Natural killer cell (primary cell): ENCODE measurements around the gene HCST. TPM values are rescaled to one million over a fixed set of nuclear protein-coding genes. Genes with fewer than 3 reads are reported as not detected.

Source experiments
- ATAC-seq, 3 donors: fragments of 150-1000 bp in 2 of 3; fragments of 200-7000 bp in 1 of 3; cut with Tn5 transposase; 1 replicate in 1 of 3; 2 replicates in 2 of 3; pipeline ENCODE4 v1.10.0; 2021; ENCODE audit warnings: mild to moderate bottlenecking in 2 of 3, moderate library complexity in 2 of 3
- DNase-seq, 2 donors: peaks; one replicate each; pipeline versions ENCODE4 v3.0.0 to v3.0.0-alpha.2; 2013 to 2021; ENCODE audit warnings: mixed read lengths in 1 of 2
- H3K27ac ChIP-seq: one replicate; pipeline ENCODE4 v1.5.1; 2013; ENCODE audit warnings: mild to moderate bottlenecking, low read length
- H3K27me3 ChIP-seq: one replicate; pipeline ENCODE4 v1.6.1; 2013; ENCODE audit warnings: low read length; ENCODE audit not compliant: control insufficient read depth, insufficient read depth
- H3K36me3 ChIP-seq: one replicate; pipeline ENCODE4 v1.6.1; 2013; ENCODE audit warnings: low read length; ENCODE audit not compliant: control insufficient read depth, insufficient read depth
- H3K4me1 ChIP-seq: one replicate; pipeline ENCODE4 v1.6.1; 2013; ENCODE audit warnings: low read length; ENCODE audit not compliant: control insufficient read depth, insufficient read depth
- H3K4me3 ChIP-seq: one replicate; pipeline ENCODE4 v1.5.1; 2013; ENCODE audit warnings: low read length
- H3K9me3 ChIP-seq: one replicate; pipeline ENCODE4 v1.6.1; 2013; ENCODE audit warnings: low read length; ENCODE audit not compliant: control insufficient read depth, insufficient read depth
- H3K27ac Mint-ChIP-seq, 2 donors: one replicate each; pipeline ENCODE4 v1.8.0; 2022; ENCODE audit warnings: mild to moderate bottlenecking in 2 of 2, mixed read lengths in 2 of 2, moderate library complexity in 1 of 2
- H3K27me3 Mint-ChIP-seq, 2 donors: one replicate each; pipeline ENCODE4 v1.8.0; 2022; ENCODE audit warnings: low read depth in 2 of 2, mixed read lengths in 2 of 2
- H3K36me3 Mint-ChIP-seq: one replicate; pipeline ENCODE4 v1.8.0; 2022; ENCODE audit warnings: mixed read lengths
- H3K4me1 Mint-ChIP-seq, 2 donors: one replicate each; pipeline ENCODE4 v1.8.0; 2022; ENCODE audit warnings: mixed read lengths in 2 of 2
- H3K4me3 Mint-ChIP-seq: one replicate; pipeline ENCODE4 v1.8.0; 2022; ENCODE audit warnings: mild to moderate bottlenecking, moderate library complexity, mixed read lengths
- H3K9me3 Mint-ChIP-seq, 2 donors: one replicate each; pipeline ENCODE4 v1.8.0; 2022; ENCODE audit warnings: mixed read lengths in 2 of 2
- CTCF ChIP-seq: fragments of 200-600 bp; IDR thresholded peaks from one replicate; pipeline ENCODE4 v1.8.0; 2022; ENCODE audit warnings: antibody characterized with exemption
- WGBS: methylation state at CpG from one replicate; pipeline ENCODE4 v1.1.7; 2013; ENCODE audit warnings: missing lambda C conversion rate; ENCODE audit not compliant: insufficient coverage; 5-methylcytosine and 5-hydroxymethylcytosine counted together
- intact Hi-C: fragments of 100-400 bp; cut with micrococcal nuclease; formaldehyde crosslinking; loops from one replicate; pipeline ENCODE4 v1.14.2; 2022
- total RNA-seq, 4 donors: library from RNA; stranded (reverse); fragments of 120-200 nt in 1 of 4; gene quantifications; one replicate each; pipeline versions ENCODE4 v1.2.3 to v1.2.4, GENCODE V29; 2013 to 2022

HCST gene
- total RNA-seq, 3 donors from 2014 or later (not counting 1 experiment from before 2014, with no cell fraction given) = 281 to 307 (median 296) TPM

GRCh38 chr19:35858311-35858710 is 44.0 kb upstream of the HCST start:
- Mint-ChIP-seq H3K36me3 (no peaks in the 10 kb centered on the region), H3K9me3 (no peaks in the 10 kb centered on the region), H3K27ac (no peak overlapping the region), H3K27me3 (peaks cover 58 to 62% of the 10 kb centered on the region in 2 donors), H3K4me1 (peaks cover 0 to 15% of the 10 kb centered on the region in 2 donors), H3K4me3 (peak overlapping the region; percentile 28)
- Histone ChIP-seq H3K4me1 (peaks cover 20% of the 10 kb centered on the region), H3K27me3 (peaks cover 38% of the 10 kb centered on the region), H3K36me3 (no peaks in the 10 kb centered on the region), H3K9me3 (no peaks in the 10 kb centered on the region), H3K27ac (no peak overlapping the region), H3K4me3 (no peak overlapping the region)
- intact Hi-C loops = no loop called here
- WGBS = 85% methylated on average over 6 of the region's 6 CpGs
- ATAC-seq = no peak
- no peak for TF ChIP-seq CTCF
- DNase-seq = no peak

DNA sequence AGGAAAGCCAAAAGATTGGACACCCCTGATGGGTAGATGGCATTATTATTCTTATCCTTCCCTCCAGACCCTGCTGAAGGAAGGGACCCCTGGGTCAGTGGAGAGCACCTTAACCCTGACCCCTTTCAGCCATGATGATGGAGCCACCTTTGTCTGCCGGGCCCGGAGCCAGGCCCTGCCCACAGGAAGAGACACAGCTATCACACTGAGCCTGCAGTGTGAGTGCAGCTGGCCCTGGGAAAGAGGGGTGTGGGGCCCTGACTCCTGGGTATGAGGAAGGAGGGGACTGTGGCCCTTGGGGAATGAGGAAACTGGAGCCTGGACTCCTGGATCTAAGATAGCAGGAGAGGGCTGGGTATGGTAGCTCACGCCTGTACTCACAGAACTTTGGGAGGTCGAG is 42.9 kb upstream of the HCST start:
- Mint-ChIP-seq H3K9me3 (no peaks in the 10 kb centered on the region), H3K36me3 (no peaks in the 10 kb centered on the region), H3K27me3 (peaks cover 52 to 55% of the 10 kb centered on the region in 2 donors), H3K4me1 (peaks cover 0 to 15% of the 10 kb centered on the region in 2 donors), H3K27ac (no peak overlapping the region), H3K4me3 (no peak overlapping the region)
- ATAC-seq (no peak), DNase-seq (no peak)
- peaks cover 38% of the 10 kb centered on the region for H3K27me3 ChIP-seq
- WGBS = 82% methylated on average over 4 of the region's 4 CpGs
- H3K36me3 ChIP-seq = no peaks in the 10 kb centered on the region
- TF ChIP-seq CTCF = no peak
- H3K4me3 ChIP-seq = no peak overlapping the region
- peaks cover 20% of the 10 kb centered on the region for H3K4me1 ChIP-seq
- no peak overlapping the region for H3K27ac ChIP-seq
- intact Hi-C loops = no loop called here
- H3K9me3 ChIP-seq = no peaks in the 10 kb centered on the region

GRCh38 chr19:35860436-35860817 is 41.9 kb upstream of the HCST start:
- no peak for TF ChIP-seq CTCF

More at GRCh38 chr19:35860436-35860817, 41.9 kb upstream of the HCST start:
- intact Hi-C loops = no loop called here
- Mint-ChIP-seq H3K9me3 (no peaks in the 10 kb centered on the region), H3K27ac (no peak overlapping the region), H3K4me3 (no peak overlapping the region), H3K4me1 (peaks cover 0 to 15% of the 10 kb centered on the region in 2 donors), H3K36me3 (no peaks in the 10 kb centered on the region), H3K27me3 (peaks cover 44 to 52% of the 10 kb centered on the region in 2 donors)
- peaks cover 20% of the 10 kb centered on the region for H3K4me1 ChIP-seq
- peaks cover 35% of the 10 kb centered on the region for H3K27me3 ChIP-seq
- no peaks in the 10 kb centered on the region for H3K9me3 ChIP-seq
- ATAC-seq (no peak), DNase-seq (no peak)
- WGBS = 16% methylated on average over 24 of the region's 24 CpGs
- no peak overlapping the region for H3K4me3 ChIP-seq
- H3K36me3 ChIP-seq = no peaks in the 10 kb centered on the region
- H3K27ac ChIP-seq = no peak overlapping the region
